ENCODE data around the gene SIM2. TPM values are rescaled to one million over a fixed set of nuclear protein-coding genes. Genes with fewer than 3 reads are reported as not detected.
A peak's percentile ranks its signal among the peaks of the same experiment; 100 is the strongest.

The SIM2 gene
- total RNA-seq, 4 donors from 2014 or later: 0.36 TPM; not detected in 3

DNA sequence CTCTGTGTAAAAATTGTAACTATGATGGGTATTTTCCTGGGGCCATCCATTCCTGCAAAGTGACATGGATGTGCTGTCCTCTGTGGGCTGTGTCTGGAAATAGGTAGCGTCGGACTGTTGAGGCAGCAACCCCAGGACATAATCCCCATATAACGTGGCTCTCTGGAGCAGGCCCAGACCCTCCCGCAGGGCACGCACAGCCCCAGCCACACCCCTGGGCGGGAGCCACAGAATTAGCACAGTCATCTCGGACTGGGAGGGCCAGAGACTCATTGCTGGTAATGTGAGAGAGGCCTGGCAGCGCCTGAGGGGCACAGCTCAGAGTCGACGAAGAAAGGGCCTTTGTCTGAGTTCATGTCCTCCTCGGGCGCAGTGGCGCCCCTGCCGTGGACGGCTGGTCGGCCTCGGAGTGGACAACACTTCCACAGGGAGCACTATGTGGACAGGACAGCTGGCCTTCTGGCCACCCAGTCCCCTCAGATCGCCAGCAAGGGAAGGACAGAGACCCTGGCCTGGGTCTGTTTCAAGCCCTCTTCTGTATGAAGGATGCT lies 20.1 kb downstream of the SIM2 start:
- H3K4me3 ChIP-seq (ENCODE audit: low read depth, poor library complexity, severe bottlenecking): no peak overlapping the region
- no peak for DNase-seq (ENCODE audit: low spot score in 2 of 2)
- no peak for TF ChIP-seq POLR2A (IDR thresholded peaks at IDR 0.05)
- TF ChIP-seq, protein P1, sequence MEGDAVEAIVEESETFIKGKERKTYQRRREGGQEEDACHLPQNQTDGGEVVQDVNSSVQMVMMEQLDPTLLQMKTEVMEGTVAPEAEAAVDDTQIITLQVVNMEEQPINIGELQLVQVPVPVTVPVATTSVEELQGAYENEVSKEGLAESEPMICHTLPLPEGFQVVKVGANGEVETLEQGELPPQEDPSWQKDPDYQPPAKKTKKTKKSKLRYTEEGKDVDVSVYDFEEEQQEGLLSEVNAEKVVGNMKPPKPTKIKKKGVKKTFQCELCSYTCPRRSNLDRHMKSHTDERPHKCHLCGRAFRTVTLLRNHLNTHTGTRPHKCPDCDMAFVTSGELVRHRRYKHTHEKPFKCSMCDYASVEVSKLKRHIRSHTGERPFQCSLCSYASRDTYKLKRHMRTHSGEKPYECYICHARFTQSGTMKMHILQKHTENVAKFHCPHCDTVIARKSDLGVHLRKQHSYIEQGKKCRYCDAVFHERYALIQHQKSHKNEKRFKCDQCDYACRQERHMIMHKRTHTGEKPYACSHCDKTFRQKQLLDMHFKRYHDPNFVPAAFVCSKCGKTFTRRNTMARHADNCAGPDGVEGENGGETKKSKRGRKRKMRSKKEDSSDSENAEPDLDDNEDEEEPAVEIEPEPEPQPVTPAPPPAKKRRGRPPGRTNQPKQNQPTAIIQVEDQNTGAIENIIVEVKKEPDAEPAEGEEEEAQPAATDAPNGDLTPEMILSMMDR (IDR thresholded peaks at IDR 0.05): no peak
- 41 to 47% methylated on average over 14 of the region's 18 CpGs for WGBS, 2 donors
- intact Hi-C loops (cut with DNase I; ENCODE audit: low total_unique reads): no loop called here

DNA sequence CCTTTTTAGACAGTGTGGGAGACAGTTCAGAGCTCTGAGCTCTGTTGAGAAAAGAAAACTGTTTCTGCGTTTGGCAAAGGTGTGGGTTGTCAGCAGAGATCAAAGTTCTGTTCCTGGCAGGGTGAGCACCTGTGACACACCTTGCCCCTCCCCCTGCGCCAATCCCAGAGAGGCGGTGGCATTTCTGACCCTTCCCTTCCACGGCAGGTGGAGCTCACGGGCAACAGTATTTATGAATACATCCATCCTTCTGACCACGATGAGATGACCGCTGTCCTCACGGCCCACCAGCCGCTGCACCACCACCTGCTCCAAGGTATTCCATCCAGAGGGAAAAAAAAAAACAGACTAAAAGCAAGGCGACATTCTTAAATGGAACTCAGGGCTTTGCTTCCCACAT lies 20.7 kb downstream of the SIM2 start:
- TF ChIP-seq, protein P1 (IDR thresholded peaks at IDR 0.05): no peak
- TF ChIP-seq POLR2A (IDR thresholded peaks at IDR 0.05): no peak
- 54 to 62% methylated on average over 10 of the region's 10 CpGs for WGBS, 2 donors
- H3K4me3 ChIP-seq (ENCODE audit: low read depth, poor library complexity, severe bottlenecking): no peak overlapping the region
- intact Hi-C loops (cut with DNase I; ENCODE audit: low total_unique reads): no loop called here
- DNase-seq (ENCODE audit: low spot score in 2 of 2): no peak

DNA sequence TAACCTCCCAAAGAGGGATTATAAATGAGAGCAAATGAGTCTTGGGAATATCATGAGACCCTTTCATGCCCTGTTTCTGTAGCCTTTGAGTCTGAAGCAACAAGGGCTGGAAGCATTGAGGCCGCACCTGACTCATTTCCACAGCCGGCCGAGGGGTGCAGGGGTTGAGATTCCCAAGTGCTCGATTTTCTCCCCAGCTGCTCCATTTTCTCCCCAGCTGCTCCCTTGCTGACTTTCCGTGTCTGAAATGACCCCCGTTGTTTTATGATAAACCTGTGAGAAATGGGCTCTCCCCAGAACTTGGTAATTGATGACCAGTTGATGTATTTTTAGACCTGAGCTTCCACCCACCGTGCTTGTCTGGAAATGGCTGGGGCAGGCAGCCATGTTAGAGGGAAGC lies 22.9 kb downstream of the SIM2 start:
- TF ChIP-seq, protein P1 (IDR thresholded peaks at IDR 0.05): no peak
- TF ChIP-seq POLR2A (IDR thresholded peaks at IDR 0.05): no peak
- intact Hi-C loops (cut with DNase I; ENCODE audit: low total_unique reads): no loop called here
- peak in 1 of 2 donors; percentile 29 for DNase-seq (ENCODE audit: low spot score in 2 of 2)
- H3K4me3 ChIP-seq (ENCODE audit: low read depth, poor library complexity, severe bottlenecking): no peak overlapping the region
- WGBS, 2 donors: 88 to 91% methylated on average over 7 of the region's 7 CpGs

DNA sequence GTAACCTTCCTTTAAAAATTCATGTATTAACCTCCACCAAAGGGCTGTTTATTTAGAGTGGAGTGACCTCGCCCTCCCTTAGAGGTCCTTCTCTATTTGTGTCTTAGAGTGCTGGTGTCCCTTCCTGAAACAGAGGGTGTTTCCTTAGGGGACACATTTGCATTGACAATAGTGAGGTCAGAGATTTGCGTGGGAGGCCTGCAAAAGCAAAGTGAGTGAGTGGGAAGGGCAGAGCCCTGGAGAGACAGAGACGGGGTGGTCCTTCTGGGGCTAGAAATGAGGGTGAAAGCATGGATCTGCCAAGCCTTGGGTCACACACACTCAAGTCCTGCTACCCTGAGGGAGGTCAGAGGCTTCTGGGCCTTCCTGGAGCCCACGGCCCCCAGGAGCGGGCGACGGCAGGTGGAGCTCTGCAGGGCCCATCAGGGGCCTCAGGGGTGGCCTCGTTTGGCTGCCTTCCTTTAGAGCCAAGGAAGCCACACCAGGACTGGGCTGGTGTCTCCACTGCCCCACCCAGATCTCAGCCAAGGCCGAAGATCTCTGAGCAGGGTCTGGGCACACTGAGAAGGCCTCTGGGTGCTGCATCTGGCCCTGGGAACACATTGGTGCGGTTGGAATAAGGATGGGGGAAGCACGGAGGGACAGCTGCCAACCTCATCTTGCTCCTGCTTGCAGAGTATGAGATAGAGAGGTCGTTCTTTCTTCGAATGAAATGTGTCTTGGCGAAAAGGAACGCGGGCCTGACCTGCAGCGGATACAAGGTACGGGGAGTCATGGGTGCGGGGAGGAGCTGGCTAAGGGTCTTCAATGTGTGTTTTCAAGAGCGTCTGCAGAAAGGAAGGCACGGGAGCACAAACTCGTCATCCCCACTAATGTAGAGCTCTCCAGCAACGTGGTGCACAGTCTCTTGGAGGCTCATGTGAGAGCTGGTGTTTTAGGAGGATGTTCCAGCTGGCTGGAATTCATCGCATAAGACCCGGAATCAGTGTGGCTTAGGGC lies 23.8 kb downstream of the SIM2 start:
- intact Hi-C loops (cut with DNase I; ENCODE audit: low total_unique reads): no loop called here
- peak in 1 of 2 donors; percentile 78 for DNase-seq (ENCODE audit: low spot score in 2 of 2)
- H3K4me3 ChIP-seq (ENCODE audit: low read depth, poor library complexity, severe bottlenecking): no peak overlapping the region
- 85 to 87% methylated on average over 22 to 25 of the region's 25 CpGs for WGBS, 2 donors
- TF ChIP-seq, protein P1 (IDR thresholded peaks at IDR 0.05): no peak
- no peak for TF ChIP-seq POLR2A (IDR thresholded peaks at IDR 0.05)

DNA sequence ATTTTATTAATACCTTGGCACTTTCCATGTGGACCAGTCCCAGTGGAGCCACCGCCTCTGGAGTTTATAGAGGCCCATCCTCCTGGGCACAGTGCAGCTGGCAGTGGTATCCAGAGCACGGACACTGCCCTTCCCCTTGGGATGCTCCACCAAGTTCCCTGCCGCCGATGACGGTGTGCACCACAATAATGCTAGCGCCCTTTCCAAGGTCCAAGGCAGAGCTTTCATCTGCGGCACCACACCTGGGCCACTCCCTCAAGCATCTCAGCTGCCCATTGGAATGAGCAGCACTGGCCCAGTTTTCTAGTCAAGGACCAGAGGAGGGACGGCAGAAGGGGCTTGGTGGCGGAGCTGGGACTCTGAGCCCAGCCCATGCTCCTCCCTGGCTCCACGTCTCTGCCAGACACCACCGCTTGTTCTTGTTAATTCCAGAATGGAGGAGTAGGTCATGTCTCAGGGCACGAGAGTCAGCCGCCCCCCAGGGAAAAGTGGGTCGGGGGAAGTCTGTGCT lies 24.5 kb downstream of the SIM2 start:
- no peak overlapping the region for H3K4me3 ChIP-seq (ENCODE audit: low read depth, poor library complexity, severe bottlenecking)
- peak in 1 of 2 donors; percentile 81 for DNase-seq (ENCODE audit: low spot score in 2 of 2)
- intact Hi-C loops (cut with DNase I; ENCODE audit: low total_unique reads): no loop called here
- 83 to 87% methylated on average over 14 of the region's 14 CpGs for WGBS, 2 donors
- no peak for TF ChIP-seq POLR2A (IDR thresholded peaks at IDR 0.05)
- TF ChIP-seq, protein P1 (IDR thresholded peaks at IDR 0.05): no peak

Measured in lower leg skin (tissue), 4 donors.